Peyer's patch (tissue), 4 donors: Measurements from ENCODE around the gene YTHDF1. TPM values are rescaled to one million over a fixed set of nuclear protein-coding genes. Genes with fewer than 3 reads are reported as not detected.
A peak's percentile ranks its signal among the peaks of the same experiment; 100 is the strongest.

Source experiments
- DNase-seq, 3 donors: peaks; one replicate each; pipeline ENCODE4 v3.0.0-alpha.2; 2017 to 2019
- H3K27ac ChIP-seq, 4 donors: fragments of 200-600 bp; sonication (generic); one replicate each; pipeline ENCODE4 v1.5.1; 2016 to 2019
- H3K27me3 ChIP-seq, 2 donors: fragments of 200-600 bp; sonication (generic); one replicate each; pipeline ENCODE4 v1.5.1; 2019
- H3K36me3 ChIP-seq, 3 donors: fragments of 200-600 bp; sonication (generic); one replicate each; pipeline ENCODE4 v1.5.1; 2016 to 2019
- H3K4me1 ChIP-seq, 4 donors: fragments of 200-600 bp; sonication (generic); one replicate each; pipeline ENCODE4 v1.5.1; 2016 to 2019
- H3K4me3 ChIP-seq, 4 donors: fragments of 200-600 bp; sonication (generic); 1 replicate in 3 of 4; 2 replicates in 1 of 4; pipeline ENCODE4 v1.5.1; 2016 to 2019; ENCODE audit warnings: mild to moderate bottlenecking in 1 of 4
- H3K9me3 ChIP-seq, 4 donors: fragments of 200-600 bp; sonication (generic); one replicate each; pipeline ENCODE4 v1.5.1; 2016 to 2019; ENCODE audit warnings: mild to moderate bottlenecking in 1 of 4
- POLR2A ChIP-seq, 2 donors: fragments of 450-650 bp; IDR thresholded peaks; one replicate each; pipeline ENCODE4 v1.5.1; 2017; ENCODE audit warnings: antibody characterized with exemption in 2 of 2, mild to moderate bottlenecking in 2 of 2, moderate library complexity in 2 of 2
- total RNA-seq, 4 donors: library from RNA; depleted of rRNA; stranded (reverse); fragments of >200 nt; gene quantifications; one replicate each; pipeline ENCODE4 v1.1.0, GENCODE V29; 2016
- TF ChIP-seq, protein P1 (sequence below), 6 experiments: fragments of 450-650 bp in 4 of 6; fragments of 200-600 bp in 2 of 6; sonication (generic) in 1 of 6; IDR thresholded peaks; one replicate each; pipeline ENCODE4 v1.5.1; 2017 to 2019; ENCODE audit warnings: antibody characterized with exemption in 6 of 6, mild to moderate bottlenecking in 3 of 6, moderate library complexity in 1 of 6

YTHDF1 gene
- total RNA-seq, 4 donors from 2014 or later: 25.7 to 30.5 (median 28.3) TPM

- no peak for DNase-seq
- H3K4me3 ChIP-seq: no peak overlapping the region
- TF ChIP-seq, protein P1, sequence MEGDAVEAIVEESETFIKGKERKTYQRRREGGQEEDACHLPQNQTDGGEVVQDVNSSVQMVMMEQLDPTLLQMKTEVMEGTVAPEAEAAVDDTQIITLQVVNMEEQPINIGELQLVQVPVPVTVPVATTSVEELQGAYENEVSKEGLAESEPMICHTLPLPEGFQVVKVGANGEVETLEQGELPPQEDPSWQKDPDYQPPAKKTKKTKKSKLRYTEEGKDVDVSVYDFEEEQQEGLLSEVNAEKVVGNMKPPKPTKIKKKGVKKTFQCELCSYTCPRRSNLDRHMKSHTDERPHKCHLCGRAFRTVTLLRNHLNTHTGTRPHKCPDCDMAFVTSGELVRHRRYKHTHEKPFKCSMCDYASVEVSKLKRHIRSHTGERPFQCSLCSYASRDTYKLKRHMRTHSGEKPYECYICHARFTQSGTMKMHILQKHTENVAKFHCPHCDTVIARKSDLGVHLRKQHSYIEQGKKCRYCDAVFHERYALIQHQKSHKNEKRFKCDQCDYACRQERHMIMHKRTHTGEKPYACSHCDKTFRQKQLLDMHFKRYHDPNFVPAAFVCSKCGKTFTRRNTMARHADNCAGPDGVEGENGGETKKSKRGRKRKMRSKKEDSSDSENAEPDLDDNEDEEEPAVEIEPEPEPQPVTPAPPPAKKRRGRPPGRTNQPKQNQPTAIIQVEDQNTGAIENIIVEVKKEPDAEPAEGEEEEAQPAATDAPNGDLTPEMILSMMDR (IDR thresholded peaks at IDR 0.05): no peak
- no peak for TF ChIP-seq POLR2A (IDR thresholded peaks at IDR 0.05)
- H3K27ac ChIP-seq: no peak overlapping the region
- H3K27me3 ChIP-seq: peaks cover 0 to 3% of the 10 kb centered on the region in 2 donors
- no peaks in the 10 kb centered on the region for H3K36me3 ChIP-seq
- no peaks in the 10 kb centered on the region for H3K9me3 ChIP-seq
- no peaks in the 10 kb centered on the region for H3K4me1 ChIP-seq
These were observed 30.6 kb downstream of the YTHDF1 start for GRCh38 chr20:63185215-63185796.

DNA sequence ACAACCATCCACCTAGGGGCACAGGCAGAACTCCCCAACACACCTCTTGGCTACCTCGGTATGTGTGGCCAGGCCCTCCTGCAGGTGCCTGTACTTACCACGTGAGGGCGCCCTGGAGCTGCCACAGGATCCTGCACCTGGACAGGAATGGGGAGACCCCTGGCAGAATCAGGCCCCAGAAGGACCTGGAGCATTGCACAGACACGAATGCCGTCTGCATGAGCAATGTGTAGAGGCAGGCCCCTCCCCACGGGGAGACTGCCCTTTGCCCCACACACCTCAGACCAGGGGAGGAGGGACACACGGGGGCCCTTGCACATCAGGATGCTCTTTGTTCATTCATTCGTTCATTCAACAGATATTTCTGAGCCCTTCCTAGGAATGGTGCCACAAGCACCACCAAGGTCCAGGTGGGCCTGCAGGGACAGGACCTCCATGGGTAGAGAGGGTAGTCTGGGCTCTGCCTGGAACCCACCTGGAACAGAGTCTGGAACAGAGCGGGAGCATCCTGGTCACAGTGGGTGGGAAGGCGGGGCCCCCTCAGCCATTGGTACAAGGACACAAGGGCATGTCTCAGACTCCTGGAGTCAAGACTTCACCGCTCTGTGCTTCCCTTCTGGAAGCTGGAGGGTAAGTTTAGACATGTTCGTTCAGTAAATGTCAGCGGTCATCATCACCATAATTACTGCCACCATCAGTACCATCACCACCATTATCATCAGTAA, 32.3 kb downstream of the YTHDF1 start:
- TF ChIP-seq POLR2A (IDR thresholded peaks at IDR 0.05): no peak
- TF ChIP-seq, protein P1 (IDR thresholded peaks at IDR 0.05): peak in 5 of 6 experiments; percentile 55 to 67 (median 58)
- Histone ChIP-seq H3K4me3 (no peak overlapping the region), H3K36me3 (no peaks in the 10 kb centered on the region), H3K4me1 (peaks cover 0 to 10% (median 5%) of the 10 kb centered on the region in 4 donors), H3K27ac (no peak overlapping the region), H3K27me3 (peaks cover 0 to 13% of the 10 kb centered on the region in 2 donors), H3K9me3 (no peaks in the 10 kb centered on the region)
- DNase-seq: peak; percentile 22 to 66 (median 60)

DNA sequence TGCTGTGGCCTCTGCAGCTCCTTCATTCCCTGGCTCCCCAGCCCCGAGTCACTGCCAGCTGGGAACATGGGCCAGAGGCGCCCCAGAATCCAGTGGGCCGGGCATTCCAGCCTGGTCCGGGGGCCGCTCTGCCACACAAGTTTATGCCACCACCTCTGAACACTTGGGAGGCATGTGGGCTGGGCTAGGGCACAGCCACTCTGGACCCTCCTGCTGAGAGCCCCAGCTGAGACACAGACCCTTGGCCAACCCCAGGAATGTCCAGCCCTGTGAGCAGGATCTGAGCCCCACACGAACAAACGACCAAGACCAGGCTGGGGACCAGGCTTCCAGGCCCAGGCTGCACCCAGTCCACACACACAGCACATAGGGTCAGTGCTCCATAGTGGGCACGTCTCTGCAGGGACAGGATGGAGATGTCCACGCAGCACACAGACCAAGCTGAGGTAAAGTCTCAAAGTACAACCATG, 33.0 kb downstream of the YTHDF1 start:
- Histone ChIP-seq H3K4me1 (peaks cover 0 to 16% (median 10%) of the 10 kb centered on the region in 4 donors), H3K4me3 (no peak overlapping the region), H3K9me3 (no peaks in the 10 kb centered on the region), H3K36me3 (no peaks in the 10 kb centered on the region), H3K27ac (no peak overlapping the region), H3K27me3 (peaks cover 0 to 19% of the 10 kb centered on the region in 2 donors)
- TF ChIP-seq, protein P1 (IDR thresholded peaks at IDR 0.05): no peak
- no peak for TF ChIP-seq POLR2A (IDR thresholded peaks at IDR 0.05)
- DNase-seq: no peak

- no peaks in the 10 kb centered on the region for H3K9me3 ChIP-seq
- TF ChIP-seq, protein P1 (IDR thresholded peaks at IDR 0.05): no peak
- TF ChIP-seq POLR2A (IDR thresholded peaks at IDR 0.05): no peak
- peaks cover 0 to 21% (median 13%) of the 10 kb centered on the region in 4 donors for H3K4me1 ChIP-seq
- no peak overlapping the region for H3K4me3 ChIP-seq
- no peaks in the 10 kb centered on the region for H3K36me3 ChIP-seq
- no peak overlapping the region for H3K27ac ChIP-seq
- no peak for DNase-seq
- peaks cover 0 to 24% of the 10 kb centered on the region in 2 donors for H3K27me3 ChIP-seq
These were observed 33.5 kb downstream of the YTHDF1 start for GRCh38 chr20:63182425-63182824.

- Histone ChIP-seq H3K4me1 (peaks cover 0 to 26% (median 18%) of the 10 kb centered on the region in 4 donors), H3K36me3 (no peaks in the 10 kb centered on the region), H3K27me3 (peaks cover 0 to 36% of the 10 kb centered on the region in 2 donors), H3K4me3 (no peak overlapping the region), H3K9me3 (no peaks in the 10 kb centered on the region), H3K27ac (no peak overlapping the region)
- no peak for DNase-seq
- TF ChIP-seq, protein P1 (IDR thresholded peaks at IDR 0.05): no peak
- no peak for TF ChIP-seq POLR2A (IDR thresholded peaks at IDR 0.05)
These were observed 34.7 kb downstream of the YTHDF1 start for GRCh38 chr20:63181226-63181625.
